ENCODE measurements around the gene LMX1A.

Gene LMX1A

DNA sequence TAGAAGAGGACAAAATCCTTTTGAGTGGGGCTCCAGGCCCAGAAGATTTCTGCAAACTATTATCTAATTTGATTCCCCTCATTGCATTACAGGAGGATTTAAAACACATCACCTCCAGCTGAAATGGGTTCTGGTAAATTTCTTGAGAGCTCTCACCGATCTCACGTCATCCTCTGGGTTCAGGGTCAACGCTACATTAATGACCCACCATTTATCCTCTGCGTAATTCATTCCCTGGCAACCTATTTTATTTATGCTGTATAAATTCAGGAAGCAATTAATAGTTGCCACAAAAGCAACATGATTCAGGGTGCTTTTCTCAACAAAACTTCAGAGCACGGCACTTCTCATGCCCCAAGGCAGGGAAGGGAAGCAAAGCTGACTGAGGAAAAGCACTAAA is 38.9 kb downstream of the LMX1A start:
- Histone ChIP-seq H4K12ac (ENCODE audit: low read depth, low read length) (no peak overlapping the region), H3K9me3 (ENCODE audit: insufficient read depth, low read depth, low read length) (peaks cover 1% of the 10 kb centered on the region), H2AK5ac (ENCODE audit: low read length) (no peak overlapping the region), H3K4ac (ENCODE audit: low read depth, low read length) (no peak overlapping the region), H2BK5ac (ENCODE audit: low read depth, low read length, poor library complexity) (no peak overlapping the region), H3K9ac (ENCODE audit: low read length) (no peak overlapping the region), H4K8ac (ENCODE audit: low read depth, low read length) (no peak overlapping the region), H2BK12ac (ENCODE audit: low read length) (no peak overlapping the region), H3K79me1 (ENCODE audit: low read length) (no peaks in the 10 kb centered on the region), H3K27ac (ENCODE audit: low read depth, low read length) (no peak overlapping the region), H3K79me2 (ENCODE audit: control insufficient read depth, insufficient read depth, low read length, poor library complexity) (no peaks in the 10 kb centered on the region), H3K4me2 (ENCODE audit: low read length) (no peak overlapping the region), H4K91ac (ENCODE audit: low read depth, low read length) (no peak overlapping the region), H3K23ac (ENCODE audit: low read length) (no peak overlapping the region), H3K4me3 (ENCODE audit: low read depth, low read length) (no peak overlapping the region), H3K14ac (ENCODE audit: low read length) (no peak overlapping the region), H3K36me3 (ENCODE audit: control insufficient read depth in 1 of 2, insufficient read depth in 2 of 2, low read length in 2 of 2) (no peaks in the 10 kb centered on the region), H3K4me1 (ENCODE audit: control insufficient read depth in 1 of 2, insufficient read depth in 2 of 2, low read length in 2 of 2) (no peaks in the 10 kb centered on the region), H3K18ac (ENCODE audit: low read length) (no peak overlapping the region), H2BK120ac (ENCODE audit: insufficient read depth, low read length, poor library complexity) (no peak overlapping the region), H2AFZ (ENCODE audit: insufficient read depth, low read length, poor library complexity) (no peak overlapping the region), H3K27me3 (ENCODE audit: insufficient read depth, low read length) (no peaks in the 10 kb centered on the region)
- DNase-seq: no peak
- no CpG with 5 or more reads among the region's 5 CpGs for WGBS (ENCODE audit: extremely low coverage, insufficient coverage, insufficient read length)

DNA sequence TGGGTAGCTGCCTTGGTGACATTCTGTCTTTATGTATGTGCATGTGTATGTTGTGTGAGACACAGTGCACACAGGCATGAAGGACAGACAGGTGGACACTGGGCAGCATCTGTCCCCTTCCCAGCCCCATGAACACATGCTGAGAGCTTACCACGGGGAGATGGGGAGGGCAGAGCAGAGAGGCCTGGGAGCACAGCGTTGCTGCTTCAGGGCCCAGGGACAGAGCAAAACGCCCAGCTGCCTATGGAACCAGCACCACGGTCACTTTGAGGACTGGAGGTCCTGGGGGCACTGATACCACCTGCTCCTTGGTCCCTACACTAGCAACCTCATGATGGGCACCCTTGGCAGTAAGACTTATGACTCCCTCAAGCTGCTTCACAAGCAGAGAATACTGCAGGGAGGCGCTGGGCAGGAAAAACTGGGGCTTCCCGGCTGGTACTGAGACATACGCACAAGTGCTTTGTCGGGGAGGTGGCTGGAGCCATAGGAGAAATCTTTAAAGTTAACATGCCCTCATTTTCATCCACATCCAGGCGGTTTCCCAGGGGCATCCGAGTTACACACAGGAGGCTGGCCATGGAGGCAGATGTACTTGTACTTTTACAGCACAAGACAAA is 40.3 kb downstream of the LMX1A start:
- Histone ChIP-seq H3K36me3 (ENCODE audit: control insufficient read depth in 1 of 2, insufficient read depth in 2 of 2, low read length in 2 of 2) (no peaks in the 10 kb centered on the region), H3K4ac (ENCODE audit: low read depth, low read length) (no peak overlapping the region), H3K4me2 (ENCODE audit: low read length) (no peak overlapping the region), H2AK5ac (ENCODE audit: low read length) (no peak overlapping the region), H2BK5ac (ENCODE audit: low read depth, low read length, poor library complexity) (no peak overlapping the region), H3K18ac (ENCODE audit: low read length) (no peak overlapping the region), H4K12ac (ENCODE audit: low read depth, low read length) (no peak overlapping the region), H3K79me2 (ENCODE audit: control insufficient read depth, insufficient read depth, low read length, poor library complexity) (no peaks in the 10 kb centered on the region), H3K27me3 (ENCODE audit: insufficient read depth, low read length) (no peaks in the 10 kb centered on the region), H3K23ac (ENCODE audit: low read length) (no peak overlapping the region), H4K8ac (ENCODE audit: low read depth, low read length) (no peak overlapping the region), H3K14ac (ENCODE audit: low read length) (no peak overlapping the region), H3K4me3 (ENCODE audit: low read depth, low read length) (no peak overlapping the region), H2AFZ (ENCODE audit: insufficient read depth, low read length, poor library complexity) (no peak overlapping the region), H3K27ac (ENCODE audit: low read depth, low read length) (no peak overlapping the region), H3K9me3 (ENCODE audit: insufficient read depth, low read depth, low read length) (peaks cover 1% of the 10 kb centered on the region), H3K4me1 (ENCODE audit: control insufficient read depth in 1 of 2, insufficient read depth in 2 of 2, low read length in 2 of 2) (no peaks in the 10 kb centered on the region), H4K91ac (ENCODE audit: low read depth, low read length) (no peak overlapping the region), H3K9ac (ENCODE audit: low read length) (no peak overlapping the region), H2BK120ac (ENCODE audit: insufficient read depth, low read length, poor library complexity) (no peak overlapping the region), H2BK12ac (ENCODE audit: low read length) (no peak overlapping the region), H3K79me1 (ENCODE audit: low read length) (no peaks in the 10 kb centered on the region)
- no CpG with 5 or more reads among the region's 10 CpGs for WGBS (ENCODE audit: extremely low coverage, insufficient coverage, insufficient read length)
- DNase-seq: no peak

DNA sequence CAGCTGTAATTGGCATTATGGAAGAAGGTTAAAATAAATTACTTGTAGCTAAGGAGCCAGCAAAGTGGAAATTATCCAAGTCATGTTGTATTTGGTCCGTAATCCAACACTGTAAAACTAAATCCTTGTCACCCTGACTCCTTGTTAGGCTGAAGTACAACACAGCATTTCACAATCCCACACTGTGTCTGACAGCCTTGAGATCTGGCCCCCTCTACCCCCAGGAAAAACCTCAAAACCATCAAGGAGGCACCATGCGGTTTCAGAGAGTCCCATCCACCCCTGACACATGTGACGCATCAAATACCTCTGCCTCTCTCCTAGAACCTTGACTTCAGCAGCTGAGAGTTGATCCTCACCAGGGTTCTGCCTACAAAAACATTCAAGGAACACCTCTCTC is 41.0 kb downstream of the LMX1A start:
- H3K4me3 ChIP-seq (ENCODE audit: low read depth, low read length): no peak overlapping the region
- no CpG with 5 or more reads among the region's 3 CpGs for WGBS (ENCODE audit: extremely low coverage, insufficient coverage, insufficient read length)

DNA sequence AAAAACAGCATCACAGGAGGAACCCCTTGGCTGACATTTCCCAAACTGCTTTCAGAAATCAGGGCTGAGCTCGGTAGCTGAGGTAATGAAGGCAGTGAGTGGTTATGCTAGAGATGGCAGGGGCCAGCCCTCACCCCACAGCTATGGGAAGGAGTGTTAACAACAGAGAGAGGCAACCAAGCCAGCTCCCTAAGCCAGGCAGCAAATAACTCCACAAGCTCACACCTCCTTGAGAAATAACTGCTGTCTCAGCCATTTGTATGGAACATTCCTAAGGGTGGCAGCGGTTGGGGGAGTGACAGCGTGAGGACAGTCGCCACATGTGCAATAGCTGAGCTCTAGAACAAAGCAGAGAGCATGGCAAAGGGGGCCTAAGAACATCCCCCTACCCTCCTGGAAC is 42.6 kb downstream of the LMX1A start:
- Histone ChIP-seq H3K9me3 (ENCODE audit: insufficient read depth, low read depth, low read length) (peaks cover 1% of the 10 kb centered on the region), H2BK120ac (ENCODE audit: insufficient read depth, low read length, poor library complexity) (no peak overlapping the region), H3K27me3 (ENCODE audit: insufficient read depth, low read length) (no peaks in the 10 kb centered on the region), H3K4ac (ENCODE audit: low read depth, low read length) (no peak overlapping the region), H3K36me3 (ENCODE audit: control insufficient read depth in 1 of 2, insufficient read depth in 2 of 2, low read length in 2 of 2) (no peaks in the 10 kb centered on the region), H2BK12ac (ENCODE audit: low read length) (no peak overlapping the region), H3K23ac (ENCODE audit: low read length) (no peak overlapping the region), H3K18ac (ENCODE audit: low read length) (no peak overlapping the region), H2BK5ac (ENCODE audit: low read depth, low read length, poor library complexity) (no peak overlapping the region), H3K4me2 (ENCODE audit: low read length) (no peak overlapping the region), H4K12ac (ENCODE audit: low read depth, low read length) (no peak overlapping the region), H2AK5ac (ENCODE audit: low read length) (no peak overlapping the region), H3K27ac (ENCODE audit: low read depth, low read length) (no peak overlapping the region), H4K8ac (ENCODE audit: low read depth, low read length) (no peak overlapping the region), H2AFZ (ENCODE audit: insufficient read depth, low read length, poor library complexity) (no peak overlapping the region), H3K79me1 (ENCODE audit: low read length) (no peaks in the 10 kb centered on the region), H4K91ac (ENCODE audit: low read depth, low read length) (no peak overlapping the region), H3K4me3 (ENCODE audit: low read depth, low read length) (no peak overlapping the region), H3K9ac (ENCODE audit: low read length) (no peak overlapping the region), H3K79me2 (ENCODE audit: control insufficient read depth, insufficient read depth, low read length, poor library complexity) (no peaks in the 10 kb centered on the region), H3K14ac (ENCODE audit: low read length) (no peak overlapping the region), H3K4me1 (ENCODE audit: control insufficient read depth in 1 of 2, insufficient read depth in 2 of 2, low read length in 2 of 2) (no peaks in the 10 kb centered on the region)
- no peak for DNase-seq
- no CpG with 5 or more reads among the region's 4 CpGs for WGBS (ENCODE audit: extremely low coverage, insufficient coverage, insufficient read length)

More for the DNA sequence above, 41.0 kb downstream of the LMX1A start:
- Histone ChIP-seq H3K4me2 (ENCODE audit: low read length) (no peak overlapping the region), H3K79me1 (ENCODE audit: low read length) (no peaks in the 10 kb centered on the region), H3K4me1 (ENCODE audit: control insufficient read depth in 1 of 2, insufficient read depth in 2 of 2, low read length in 2 of 2) (no peaks in the 10 kb centered on the region), H2AFZ (ENCODE audit: insufficient read depth, low read length, poor library complexity) (no peak overlapping the region), H4K91ac (ENCODE audit: low read depth, low read length) (no peak overlapping the region), H3K23ac (ENCODE audit: low read length) (no peak overlapping the region), H3K27ac (ENCODE audit: low read depth, low read length) (no peak overlapping the region), H3K9ac (ENCODE audit: low read length) (no peak overlapping the region), H3K79me2 (ENCODE audit: control insufficient read depth, insufficient read depth, low read length, poor library complexity) (no peaks in the 10 kb centered on the region), H3K14ac (ENCODE audit: low read length) (no peak overlapping the region), H3K9me3 (ENCODE audit: insufficient read depth, low read depth, low read length) (peaks cover 1% of the 10 kb centered on the region), H2BK12ac (ENCODE audit: low read length) (no peak overlapping the region), H2BK5ac (ENCODE audit: low read depth, low read length, poor library complexity) (no peak overlapping the region), H3K4ac (ENCODE audit: low read depth, low read length) (no peak overlapping the region), H3K18ac (ENCODE audit: low read length) (no peak overlapping the region), H4K8ac (ENCODE audit: low read depth, low read length) (no peak overlapping the region), H3K27me3 (ENCODE audit: insufficient read depth, low read length) (no peaks in the 10 kb centered on the region), H4K12ac (ENCODE audit: low read depth, low read length) (no peak overlapping the region), H2AK5ac (ENCODE audit: low read length) (no peak overlapping the region), H2BK120ac (ENCODE audit: insufficient read depth, low read length, poor library complexity) (no peak overlapping the region), H3K36me3 (ENCODE audit: control insufficient read depth in 1 of 2, insufficient read depth in 2 of 2, low read length in 2 of 2) (no peaks in the 10 kb centered on the region)
- DNase-seq: no peak

Measured in trophoblast cell (in vitro differentiated cells and primary cell).